AG20443 (cell line): ENCODE data around the gene CDAN1.
A peak's percentile ranks its signal among the peaks of the same experiment; 100 is the strongest.
"Not testable (repeated sequence)": the region's sequence is repeated elsewhere in the genome, so short reads cannot be mapped to it uniquely, and the experiment has no call there.

Experiments used
- DNase-seq: peaks from one replicate; pipeline ENCODE4 v3.0.0; 2012; ENCODE audit warnings: low spot score, mixed read lengths

The CDAN1 gene

GRCh38 chr15:42736793-42737528, at the start of gene CDAN1:
Gene CDAN1 (minus strand): TSS chr15:42737128. CDS start chr15:42737102, 26 bp downstream.
- peak; percentile 100 for DNase-seq

- no peak for DNase-seq
Measured at GRCh38 chr15:42785569-42785968, 48.6 kb upstream of the CDAN1 start.

- DNase-seq, result no peak
Measured at GRCh38 chr15:42784705-42785104, 47.8 kb upstream of the CDAN1 start.

DNA sequence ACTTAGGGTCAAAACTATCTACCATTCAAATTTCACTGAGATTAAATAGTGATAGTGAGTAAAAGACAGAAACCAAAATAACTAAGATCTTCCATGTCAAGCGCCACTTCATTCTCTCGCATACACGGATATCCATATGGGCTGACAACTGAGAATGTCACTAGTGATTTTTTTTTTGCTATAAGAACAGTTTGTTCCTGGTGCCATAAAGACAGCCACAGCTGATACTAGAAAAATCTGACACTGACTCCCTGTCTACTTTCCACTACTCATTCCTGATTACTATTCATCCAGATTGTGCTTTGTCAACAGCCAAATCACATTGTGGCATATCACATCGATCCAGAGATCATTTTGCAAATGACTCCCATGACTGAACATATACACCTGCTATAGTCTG, 45.8 kb upstream of the CDAN1 start:
- DNase-seq, result no peak

- peak; percentile 31 for DNase-seq
Measured at GRCh38 chr15:42775416-42775815, 38.5 kb upstream of the CDAN1 start.

- DNase-seq, result no peak
Measured at GRCh38 chr15:42772901-42773300, 36.0 kb upstream of the CDAN1 start.

DNA sequence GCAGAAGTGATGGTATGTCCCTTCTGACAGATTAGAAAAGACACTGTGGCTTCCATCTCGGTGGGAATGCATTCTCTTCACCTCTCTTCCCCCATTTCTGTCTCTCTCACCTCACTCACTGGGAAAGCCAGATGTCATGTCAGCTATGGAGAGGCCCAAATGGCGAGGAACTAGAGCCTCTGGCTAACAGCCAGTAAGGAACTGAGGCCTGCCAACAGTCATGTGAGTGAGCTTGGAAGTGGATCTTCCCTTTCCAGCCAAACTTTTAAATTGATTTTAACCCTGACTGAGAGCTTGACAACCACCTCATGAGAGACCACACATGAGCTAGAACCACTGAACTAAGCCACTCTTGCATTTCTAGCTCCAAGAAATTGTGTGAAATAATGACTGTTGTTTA, 35.2 kb upstream of the CDAN1 start:
- DNase-seq, result no peak

DNA sequence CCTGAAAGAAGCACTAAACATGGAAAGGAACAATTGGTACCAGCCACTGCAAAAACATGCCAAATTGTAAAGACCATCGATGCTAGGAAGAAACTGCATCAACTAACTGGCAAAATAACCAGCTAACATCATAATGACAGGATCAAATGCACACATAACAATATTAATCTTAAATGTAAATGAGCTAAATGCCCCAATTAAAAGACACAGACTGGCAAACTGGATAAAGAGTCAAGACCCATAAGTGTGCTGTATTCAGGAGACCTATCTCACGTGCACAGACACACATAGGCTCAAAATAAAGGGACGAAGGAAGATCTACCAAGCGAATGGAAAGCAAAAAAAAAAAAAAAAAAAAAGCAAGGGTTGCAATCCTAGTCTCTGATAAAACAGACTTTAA, 29.2 kb upstream of the CDAN1 start:
- not testable (repeated sequence) for DNase-seq

GRCh38 chr15:42764154-42764731, 27.3 kb upstream of the CDAN1 start:
- not testable (repeated sequence) for DNase-seq

- DNase-seq, result not testable (repeated sequence)
Measured at GRCh38 chr15:42761813-42762212, 24.9 kb upstream of the CDAN1 start.

- DNase-seq, result no peak
Measured at GRCh38 chr15:42760759-42761158, 23.8 kb upstream of the CDAN1 start.

- no peak for DNase-seq
Measured at GRCh38 chr15:42759093-42759492, 22.2 kb upstream of the CDAN1 start.

DNA sequence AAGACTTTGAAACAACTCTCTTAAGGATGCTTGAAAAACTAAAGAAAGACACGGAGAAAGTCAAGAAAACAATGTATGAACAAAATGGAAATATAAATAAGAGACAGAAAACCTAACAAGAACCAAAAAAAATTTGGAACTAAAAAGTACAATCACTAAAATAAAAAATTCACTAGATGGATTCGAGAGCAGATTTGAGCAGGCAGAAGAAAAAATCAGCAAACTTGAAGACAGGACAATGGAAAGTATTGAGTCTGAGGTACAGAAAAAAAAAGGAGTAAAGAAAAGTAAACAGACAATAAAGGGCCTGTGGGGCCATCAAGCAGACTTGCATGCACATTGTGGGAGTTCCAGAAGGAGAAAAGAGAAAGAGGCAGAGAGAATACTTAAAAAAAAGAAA, 13.4 kb upstream of the CDAN1 start:
- no peak for DNase-seq

- DNase-seq, result no peak
Measured at GRCh38 chr15:42749266-42749665, 12.3 kb upstream of the CDAN1 start.

- DNase-seq, result no peak
Measured at GRCh38 chr15:42744195-42744594, 7.3 kb upstream of the CDAN1 start.

- DNase-seq, result no peak
Measured at GRCh38 chr15:42742149-42742548, 5.2 kb upstream of the CDAN1 start.

GRCh38 chr15:42741710-42742109, 4.8 kb upstream of the CDAN1 start:
- no peak for DNase-seq

DNA sequence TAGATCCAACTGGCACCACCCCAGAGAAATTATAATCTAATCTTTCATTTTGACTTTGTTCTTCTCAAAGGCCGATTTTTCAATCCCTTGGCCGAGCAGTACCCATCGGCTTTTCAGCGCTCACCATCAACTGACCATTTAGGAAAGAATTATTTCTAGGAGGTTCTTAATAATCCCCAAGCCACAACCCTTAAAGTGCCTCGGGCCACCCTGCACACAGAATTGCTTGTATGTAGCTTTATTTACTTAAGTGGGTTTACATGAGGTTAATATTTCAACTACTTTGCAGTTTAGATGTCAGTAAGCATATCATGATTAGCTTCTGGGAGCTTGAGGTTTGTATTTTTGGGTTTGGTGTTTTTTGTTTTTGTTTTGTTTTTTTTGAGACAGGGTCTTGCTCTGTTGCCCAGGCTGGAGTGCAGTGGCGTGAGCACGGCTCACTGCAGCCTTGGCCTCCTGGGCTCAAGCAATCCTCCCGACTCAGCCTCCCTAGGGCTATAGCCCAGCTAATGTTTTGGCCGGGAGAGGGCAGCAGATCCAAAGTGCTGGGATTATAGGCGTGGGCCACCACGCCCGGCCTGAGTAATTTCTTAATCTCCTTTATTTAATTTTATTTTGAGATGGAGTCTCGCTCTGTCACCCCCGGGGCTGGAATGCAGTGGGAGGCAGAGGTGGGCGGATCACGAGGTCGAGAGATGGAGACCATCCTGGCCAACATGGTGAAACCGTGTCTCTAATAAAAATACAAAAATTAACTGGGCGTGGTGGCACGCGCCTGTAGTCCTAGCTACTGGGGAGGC, 801 bp upstream of the CDAN1 start:
- DNase-seq, result no peak

GRCh38 chr15:42736178-42736792, 643 bp downstream of the CDAN1 start:
- DNase-seq, result peak; percentile 72

GRCh38 chr15:42735382-42736165, 1.4 kb downstream of the CDAN1 start:
- no peak for DNase-seq

DNA sequence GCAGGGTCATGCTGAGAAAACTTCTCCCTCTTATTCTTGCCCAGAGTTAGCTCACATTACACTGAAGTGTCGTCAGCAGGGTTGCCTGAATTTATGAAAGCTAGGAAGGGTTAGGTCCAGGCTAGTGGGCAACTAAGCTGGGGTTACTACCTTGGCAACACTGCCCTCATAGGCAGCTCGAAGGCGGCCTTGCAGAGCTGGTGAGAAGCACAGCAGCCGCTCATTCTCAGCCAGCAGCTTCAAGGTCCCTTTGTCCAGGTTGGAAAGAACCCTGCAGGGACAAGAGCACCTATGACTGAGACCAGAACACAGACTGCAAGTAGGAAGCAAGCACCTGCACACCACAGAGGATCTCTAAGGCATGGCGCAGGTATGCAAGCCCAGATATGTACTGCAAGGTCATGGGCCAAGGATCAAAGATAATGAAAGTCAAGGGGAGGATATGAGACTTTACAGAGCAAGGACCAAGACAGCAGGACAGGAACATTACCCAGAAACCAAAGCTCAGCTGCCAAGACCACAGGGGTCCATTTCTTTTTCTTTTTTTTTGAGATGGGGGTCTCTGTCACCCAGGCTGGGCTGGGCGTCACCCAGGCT, 2.8 kb downstream of the CDAN1 start:
- DNase-seq, result no peak
